ENCODE results near the gene MUS81. TPM values are rescaled to one million over a fixed set of nuclear protein-coding genes. Genes with fewer than 3 reads are reported as not detected.

The MUS81 gene
- total and polyA plus RNA-seq, 10 of the 15 experiments (the other 5 are each of a cell fraction or from before 2014, with no cell fraction given) = 11.8 to 76.1 (median 48.4) TPM

- TF ChIP-seq, protein P1, sequence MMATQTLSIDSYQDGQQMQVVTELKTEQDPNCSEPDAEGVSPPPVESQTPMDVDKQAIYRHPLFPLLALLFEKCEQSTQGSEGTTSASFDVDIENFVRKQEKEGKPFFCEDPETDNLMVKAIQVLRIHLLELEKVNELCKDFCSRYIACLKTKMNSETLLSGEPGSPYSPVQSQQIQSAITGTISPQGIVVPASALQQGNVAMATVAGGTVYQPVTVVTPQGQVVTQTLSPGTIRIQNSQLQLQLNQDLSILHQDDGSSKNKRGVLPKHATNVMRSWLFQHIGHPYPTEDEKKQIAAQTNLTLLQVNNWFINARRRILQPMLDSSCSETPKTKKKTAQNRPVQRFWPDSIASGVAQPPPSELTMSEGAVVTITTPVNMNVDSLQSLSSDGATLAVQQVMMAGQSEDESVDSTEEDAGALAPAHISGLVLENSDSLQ (IDR thresholded peaks at IDR 0.05) = 0 out of 2 replicates have a peak, but pooled peaks have one; percentile 15
Observed at GRCh38 chr11:65859095-65859811, 980 bp upstream of the MUS81 start (continued).

DNA sequence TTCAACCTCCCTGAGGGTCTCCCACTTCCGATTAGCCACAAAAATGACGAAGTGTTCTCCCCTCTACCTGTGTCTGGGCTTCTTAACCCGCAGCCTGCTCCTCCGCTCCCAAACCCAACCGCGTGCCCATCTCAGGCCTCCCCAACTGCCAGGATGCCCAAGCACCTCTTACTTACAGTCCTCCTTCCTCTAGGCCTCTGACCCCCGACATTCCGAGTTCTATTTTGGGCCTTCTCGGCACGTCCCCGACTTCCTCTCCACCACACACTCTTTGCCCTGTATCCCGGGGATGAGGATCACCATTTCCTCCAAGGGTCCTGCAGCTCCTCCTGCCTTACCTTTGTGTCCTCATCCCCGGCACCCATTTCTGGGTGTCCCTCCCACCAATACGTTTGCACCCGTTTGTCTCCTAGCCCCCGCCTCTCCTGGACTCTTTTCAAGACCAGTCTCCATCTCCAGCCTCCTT, 388 bp upstream of the MUS81 start:
- no TSS peak for BruUV-seq (replicated peaks)
- Histone ChIP-seq H4K20me1 (ENCODE audit: control insufficient read depth, insufficient read depth) (peaks cover 11% of the 10 kb centered on the region), H3K9me3 (replicated peaks; ENCODE audit: control insufficient read depth, insufficient read depth, low read length) (no peaks in the 10 kb centered on the region), H3K4me2 (ENCODE audit: control insufficient read depth, insufficient read depth) (peak overlapping the region; percentile 99), H3K27me3 (replicated peaks in 1 of 2; ENCODE audit: control insufficient read depth in 2 of 2, insufficient read depth in 2 of 2, low read length in 1 of 2) (no peaks in the 10 kb centered on the region), H3K79me2 (ENCODE audit: control insufficient read depth, insufficient read depth, low read length) (peaks cover 58% of the 10 kb centered on the region), H3K36me3 (ENCODE audit: control insufficient read depth in 2 of 2, insufficient read depth in 2 of 2, low read length in 1 of 2) (peaks cover 26 to 36% of the 10 kb centered on the region in 2 experiments), H3K9ac (ENCODE audit: control insufficient read depth, insufficient read depth, low read length) (peak overlapping the region; percentile 97), H2AFZ (ENCODE audit: control insufficient read depth, low read depth, low read length) (no peak overlapping the region; the same call in none of the 2 replicates), H3K27ac (ENCODE audit: control insufficient read depth, insufficient read depth) (peak overlapping the region; percentile 100), H3K4me1 (ENCODE audit: control insufficient read depth, insufficient read depth, low read length) (peaks cover 25% of the 10 kb centered on the region), H3K4me3 (peak overlapping the region; percentile 85)
- RAD21 ChIA-PET (ENCODE audit: unreplicated experiment) = interaction anchor here (0.7 to 5.0 kb wide), 22 partner anchors 12 to 276 kb away, joined by 3 to 76 read pairs (median 4); partner anchors contain the start of genes BANF1, CCDC85B, EIF1AD and FIBP
- no peak for FAIRE-seq
- no peak for DNase-seq (ENCODE audit: low read depth, low spot score)
- in situ Hi-C loops (cut with MboI) = loop anchor here (25.0 kb wide), 1 partner anchor 1623 kb away; the partner anchor contains the start of genes DNAJC4, FKBP2, NUDT22 and PPP1R14B
- WGBS (ENCODE audit: insufficient coverage, insufficient replicate concordance, low lambda C conversion rate, missing lambda C conversion rate) = under 1% methylated on average over 16 of the region's 16 CpGs
- CTCF ChIA-PET = interaction anchor here (0.6 to 5.7 kb wide), 34 partner anchors 10 to 289 kb away, joined by 3 to 146 read pairs (median 4); partner anchors contain the start of genes CCDC85B, CTSW, EFEMP2 and FAM89B
- POLR2A ChIA-PET = interaction anchor here (0.5 to 5.6 kb wide), 25 partner anchors 9 to 259 kb away, joined by 3 to 155 read pairs (median 6); partner anchors contain the start of genes BANF1, CCDC85B, EFEMP2 and EIF1AD
- SMC1A ChIA-PET (ENCODE audit: uncharacterized antibody, unreplicated experiment) = interaction anchor here (0.8 to 4.3 kb wide), 15 partner anchors 10 to 204 kb away, joined by 3 to 52 read pairs (median 5); partner anchors contain the start of genes BANF1, CCDC85B, FIBP and KAT5
- no peak for ATAC-seq
- intact Hi-C loops (cut with micrococcal nuclease; ENCODE audit: unreplicated experiment) = loop anchor here (2.0 to 5.0 kb wide), 2 partner anchors 29 to 192 kb away; partner anchors contain the start of genes FIBP and SF3B2
- TF ChIP-seq YBX1 (IDR thresholded peaks at IDR 0.05) (no peak), KAT2A (conservative IDR thresholded peaks at IDR 0.05; ENCODE audit: control insufficient read depth, low read depth, low read length) (no peak), MLLT1 (IDR thresholded peaks at IDR 0.05) (peak; percentile 90), SMARCA5 (IDR thresholded peaks at IDR 0.05) (no peak; the same call in 1 of the 2 replicates), HDGF (IDR thresholded peaks at IDR 0.05) (peak; percentile 78; the same call in 1 of the 2 replicates), BMI1 (IDR thresholded peaks at IDR 0.05; ENCODE audit: borderline replicate concordance) (0 out of 2 replicates have a peak, but pooled peaks have one; percentile 58), CBX3 (IDR thresholded peaks at IDR 0.05; ENCODE audit: borderline replicate concordance, low read depth) (no peak), SIN3A (IDR thresholded peaks at IDR 0.05; ENCODE audit: low read depth, low read length) (no peak), YY1 (IDR thresholded peaks at IDR 0.05; ENCODE audit: low read depth, low read length) (no peak), ZNF207 (IDR thresholded peaks at IDR 0.05; ENCODE audit: borderline replicate concordance) (no peak), MXI1 (IDR thresholded peaks at IDR 0.05; ENCODE audit: low read depth, low read length) (no peak)
- TF ChIP-seq, protein P2, sequence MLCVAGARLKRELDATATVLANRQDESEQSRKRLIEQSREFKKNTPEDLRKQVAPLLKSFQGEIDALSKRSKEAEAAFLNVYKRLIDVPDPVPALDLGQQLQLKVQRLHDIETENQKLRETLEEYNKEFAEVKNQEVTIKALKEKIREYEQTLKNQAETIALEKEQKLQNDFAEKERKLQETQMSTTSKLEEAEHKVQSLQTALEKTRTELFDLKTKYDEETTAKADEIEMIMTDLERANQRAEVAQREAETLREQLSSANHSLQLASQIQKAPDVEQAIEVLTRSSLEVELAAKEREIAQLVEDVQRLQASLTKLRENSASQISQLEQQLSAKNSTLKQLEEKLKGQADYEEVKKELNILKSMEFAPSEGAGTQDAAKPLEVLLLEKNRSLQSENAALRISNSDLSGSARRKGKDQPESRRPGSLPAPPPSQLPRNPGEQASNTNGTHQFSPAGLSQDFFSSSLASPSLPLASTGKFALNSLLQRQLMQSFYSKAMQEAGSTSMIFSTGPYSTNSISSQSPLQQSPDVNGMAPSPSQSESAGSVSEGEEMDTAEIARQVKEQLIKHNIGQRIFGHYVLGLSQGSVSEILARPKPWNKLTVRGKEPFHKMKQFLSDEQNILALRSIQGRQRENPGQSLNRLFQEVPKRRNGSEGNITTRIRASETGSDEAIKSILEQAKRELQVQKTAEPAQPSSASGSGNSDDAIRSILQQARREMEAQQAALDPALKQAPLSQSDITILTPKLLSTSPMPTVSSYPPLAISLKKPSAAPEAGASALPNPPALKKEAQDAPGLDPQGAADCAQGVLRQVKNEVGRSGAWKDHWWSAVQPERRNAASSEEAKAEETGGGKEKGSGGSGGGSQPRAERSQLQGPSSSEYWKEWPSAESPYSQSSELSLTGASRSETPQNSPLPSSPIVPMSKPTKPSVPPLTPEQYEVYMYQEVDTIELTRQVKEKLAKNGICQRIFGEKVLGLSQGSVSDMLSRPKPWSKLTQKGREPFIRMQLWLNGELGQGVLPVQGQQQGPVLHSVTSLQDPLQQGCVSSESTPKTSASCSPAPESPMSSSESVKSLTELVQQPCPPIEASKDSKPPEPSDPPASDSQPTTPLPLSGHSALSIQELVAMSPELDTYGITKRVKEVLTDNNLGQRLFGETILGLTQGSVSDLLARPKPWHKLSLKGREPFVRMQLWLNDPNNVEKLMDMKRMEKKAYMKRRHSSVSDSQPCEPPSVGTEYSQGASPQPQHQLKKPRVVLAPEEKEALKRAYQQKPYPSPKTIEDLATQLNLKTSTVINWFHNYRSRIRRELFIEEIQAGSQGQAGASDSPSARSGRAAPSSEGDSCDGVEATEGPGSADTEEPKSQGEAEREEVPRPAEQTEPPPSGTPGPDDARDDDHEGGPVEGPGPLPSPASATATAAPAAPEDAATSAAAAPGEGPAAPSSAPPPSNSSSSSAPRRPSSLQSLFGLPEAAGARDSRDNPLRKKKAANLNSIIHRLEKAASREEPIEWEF (IDR thresholded peaks at IDR 0.05; ENCODE audit: insufficient replicate concordance, low read depth, low read length) = no peak
